A172 (cell line): ENCODE data around the gene EVC2. TPM values are rescaled to one million over a fixed set of nuclear protein-coding genes. Genes with fewer than 3 reads are reported as not detected.
A peak's percentile ranks its signal among the peaks of the same experiment; 100 is the strongest.

Experiments used
- DNase-seq: peaks from one replicate; pipeline ENCODE4 v3.0.0-alpha.2; 2015; ENCODE audit warnings: low spot score
- total RNA-seq: library from RNA; depleted of rRNA; stranded (reverse); fragments of >200 nt; shearing (Covaris generic); gene quantifications from 2 replicates; pipeline ENCODE4 v1.2.3, GENCODE V29; 2014

EVC2 gene
- total RNA-seq, 1 experiment from 2014 or later = not detected

DNA sequence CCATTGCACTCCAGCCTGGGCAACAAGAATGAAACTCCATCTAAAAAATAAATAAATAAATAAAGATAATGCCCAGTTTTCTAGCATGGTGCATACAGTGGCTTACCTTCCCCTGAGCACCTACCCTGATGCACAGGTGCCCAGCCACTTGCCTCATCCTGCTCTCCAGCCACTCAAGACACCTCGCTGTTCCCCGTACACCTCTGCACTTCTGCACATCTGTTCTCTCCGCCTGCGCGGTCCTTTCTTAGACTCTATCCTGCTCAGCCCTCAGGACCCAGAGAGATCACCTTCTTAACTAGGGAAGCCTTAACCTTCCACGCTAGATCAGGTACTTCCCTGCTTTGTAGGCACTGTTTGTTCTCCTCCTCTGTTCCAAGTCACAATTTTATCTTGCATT lies 5.5 kb upstream of the EVC2 start:
- DNase-seq = no peak

DNA sequence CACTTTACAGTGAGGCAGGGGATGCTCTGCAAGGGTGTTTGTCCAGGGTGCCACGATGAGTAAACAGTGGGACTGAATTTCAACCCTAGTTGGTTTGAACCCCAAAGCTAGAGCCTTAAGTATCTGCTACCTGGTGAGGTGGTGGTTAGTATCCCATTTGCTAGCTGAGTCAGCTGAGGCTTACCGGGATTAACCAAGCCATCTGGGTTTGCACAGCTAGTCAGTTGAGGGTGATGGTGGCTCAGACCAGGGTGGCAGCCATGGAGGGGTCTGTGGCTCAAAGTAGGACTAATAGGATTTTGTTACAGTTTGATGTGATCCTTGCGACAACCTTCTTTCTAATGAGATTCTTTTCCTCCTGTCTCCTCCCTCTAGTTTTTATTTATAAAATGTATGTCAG lies 4.6 kb upstream of the EVC2 start:
- DNase-seq = no peak

GRCh38 chr4:5712517-5712916 lies 4.2 kb upstream of the EVC2 start:
- peak; percentile 95 for DNase-seq

- peak; percentile 28 for DNase-seq
Measured at GRCh38 chr4:5711479-5712184, 3.3 kb upstream of the EVC2 start.

DNA sequence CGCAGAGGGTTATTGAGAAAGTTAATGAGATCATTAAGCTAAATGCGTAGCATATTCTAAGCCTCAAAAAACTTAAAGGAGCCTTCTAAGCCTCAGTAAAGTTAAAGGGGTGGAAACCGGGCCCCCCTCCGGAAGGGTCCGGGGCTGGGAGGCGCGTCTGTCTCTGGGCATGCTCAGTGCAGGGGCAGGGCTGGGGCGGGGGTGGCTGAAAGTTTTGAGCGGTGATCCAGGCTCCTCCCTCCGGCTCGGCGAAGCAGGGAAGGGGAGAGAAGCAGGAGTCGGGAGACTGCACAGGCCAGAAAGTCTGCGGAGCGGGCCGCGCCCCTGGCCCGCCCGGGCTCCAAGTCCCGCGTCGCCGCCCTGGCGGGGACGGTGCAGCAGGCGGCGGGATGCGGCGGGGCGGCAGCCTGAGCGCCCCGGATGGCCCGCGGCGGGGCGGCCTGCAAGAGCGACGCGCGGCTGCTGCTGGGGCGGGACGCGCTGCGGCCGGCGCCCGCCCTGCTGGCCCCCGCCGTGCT lies 2.7 kb upstream of the EVC2 start, which contains the start of gene EVC:
Gene EVC, plus strand, starts transcription at position 241 of the 518 bp plus-strand sequence. Its CDS starts 180 bp downstream, at position 421.
- peak; percentile 49 for DNase-seq

DNA sequence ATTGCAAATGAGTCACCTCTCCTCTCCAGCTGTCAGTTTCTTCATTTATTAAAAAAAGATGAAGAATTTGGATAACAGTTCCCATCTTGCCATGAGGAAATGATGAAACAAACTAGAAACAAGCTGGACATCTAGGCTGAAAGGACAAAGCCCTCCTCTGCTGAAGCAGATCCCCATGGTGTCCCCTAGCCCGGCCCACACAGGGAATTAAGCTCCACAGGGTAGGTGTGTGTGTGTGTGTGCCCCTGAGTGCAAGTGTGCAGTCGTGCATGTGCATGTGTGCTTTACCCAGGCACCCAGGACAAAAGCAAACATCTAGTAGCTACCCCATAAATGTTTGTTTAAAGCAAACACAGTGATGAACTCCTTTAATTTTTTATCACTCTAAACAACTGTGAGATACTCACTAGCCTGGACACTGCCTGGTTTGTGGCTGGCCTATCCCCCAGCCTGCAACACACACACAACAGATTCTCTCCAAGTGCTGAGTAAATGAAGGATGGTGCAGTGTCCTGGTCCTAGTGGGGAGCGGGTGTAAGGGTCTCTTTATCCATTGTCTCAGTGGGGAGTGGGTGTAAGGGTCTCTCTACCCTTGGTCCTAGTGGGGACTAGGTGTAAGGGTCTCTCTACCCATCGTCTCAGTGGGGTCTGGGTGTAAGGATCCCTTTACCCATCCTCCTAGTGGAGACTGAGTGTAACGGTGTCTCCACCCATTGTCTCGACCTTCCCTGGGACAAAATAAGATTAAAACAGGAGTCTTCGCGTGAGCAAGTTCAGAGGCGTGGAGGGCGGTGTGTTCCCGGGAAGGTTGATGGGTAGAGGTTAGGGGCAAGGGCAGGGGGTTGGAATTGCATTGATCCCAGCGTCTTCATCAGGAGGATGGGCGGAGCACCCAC lies 2.0 kb upstream of the EVC2 start:
- no peak for DNase-seq

DNA sequence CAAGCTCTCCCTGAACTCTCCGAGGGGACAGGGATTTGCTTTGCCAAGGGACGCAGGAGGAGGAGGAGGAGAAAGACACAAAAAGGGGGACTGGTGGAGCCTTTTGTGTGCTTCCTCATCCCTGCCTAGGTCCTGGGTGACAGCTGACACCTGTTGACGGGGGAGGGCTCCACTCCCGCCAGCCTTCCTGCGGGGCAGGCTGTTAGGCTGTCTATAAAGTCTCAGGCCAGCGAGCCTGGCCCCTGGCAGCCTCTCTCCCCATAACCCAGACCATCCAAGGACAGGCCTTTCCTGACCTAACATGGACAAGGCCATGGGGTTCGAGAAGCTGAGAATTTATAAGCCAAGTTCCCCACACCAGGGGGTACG lies 832 bp upstream of the EVC2 start:
- DNase-seq = no peak

DNA sequence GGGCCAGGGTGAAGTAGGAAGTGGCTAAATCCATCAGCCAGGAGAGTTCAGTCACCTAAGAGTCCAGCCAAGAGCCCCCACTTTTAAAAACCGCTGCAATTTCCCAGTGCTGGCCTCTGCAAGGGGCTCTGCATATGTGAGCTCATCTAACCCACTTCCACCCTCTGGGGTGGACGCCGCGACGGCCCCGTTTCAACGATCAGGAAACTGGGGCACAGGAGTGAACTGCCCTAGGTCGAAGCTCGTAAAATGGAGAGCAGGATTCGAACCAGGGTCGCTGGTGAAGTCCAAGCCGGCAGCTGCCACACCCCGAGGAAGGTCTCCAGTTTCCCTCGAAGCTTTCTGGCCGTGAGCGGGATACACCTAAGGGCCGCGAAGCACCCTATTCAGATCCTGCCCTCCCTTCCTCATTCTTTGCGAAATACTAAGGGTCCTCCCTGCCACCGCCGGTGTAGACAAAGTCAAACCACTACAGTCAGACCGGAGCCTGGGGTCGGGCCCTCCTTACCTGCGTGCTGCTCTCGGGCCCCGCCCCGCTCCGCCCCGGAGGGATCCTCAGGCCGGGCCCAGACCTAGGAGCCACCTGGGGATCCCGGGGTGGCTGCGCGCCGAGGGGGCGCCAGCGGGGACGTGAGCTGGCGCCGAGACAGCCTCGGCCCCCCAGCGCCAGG lies 446 bp downstream of the EVC2 start:
- no peak for DNase-seq

- no peak for DNase-seq
Measured at GRCh38 chr4:5707366-5707765, 993 bp downstream of the EVC2 start.

DNA sequence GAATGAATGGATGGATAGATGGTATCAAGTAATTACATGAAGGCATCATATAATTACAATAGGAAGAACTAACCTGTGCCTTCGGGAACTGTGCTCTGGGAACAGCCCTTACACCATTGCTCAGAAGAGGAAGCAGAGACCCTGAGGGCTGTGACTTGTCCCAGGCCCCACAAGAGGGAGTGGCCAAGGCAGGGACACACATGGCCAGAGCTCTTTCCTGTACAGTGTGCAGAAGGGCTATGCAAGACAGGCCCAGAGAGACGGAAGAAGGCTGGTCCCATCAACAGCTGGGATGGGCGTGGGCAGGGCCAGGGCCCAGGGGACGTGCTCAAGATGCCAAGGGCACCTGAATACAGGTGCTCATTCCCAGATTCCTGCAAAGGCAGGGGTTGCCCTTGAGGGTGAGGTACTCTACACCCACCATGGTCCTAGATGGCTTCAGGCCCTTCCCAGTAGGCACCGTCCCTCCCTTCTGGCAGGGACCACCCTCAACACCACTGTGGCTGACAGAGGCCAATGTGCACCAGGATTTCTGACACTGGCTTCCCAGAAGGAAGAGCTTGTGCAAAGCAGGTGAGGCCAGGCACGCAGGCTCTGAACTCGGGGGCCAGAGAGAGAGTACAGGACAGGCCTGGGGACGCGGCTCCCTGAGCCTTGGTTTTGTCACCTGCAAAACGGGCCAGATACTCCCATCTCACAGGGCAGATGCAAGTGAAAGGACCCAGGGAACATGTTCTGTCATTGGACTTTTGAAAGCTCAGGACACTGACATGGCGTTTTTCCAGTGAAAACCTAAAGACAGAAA lies 1.7 kb downstream of the EVC2 start:
- DNase-seq = no peak

- no peak for DNase-seq
Measured at GRCh38 chr4:5705647-5706320, 2.6 kb downstream of the EVC2 start.

- no peak for DNase-seq
Measured at GRCh38 chr4:5704276-5704675, 4.1 kb downstream of the EVC2 start.

- DNase-seq = no peak
Measured at GRCh38 chr4:5703831-5704230, 4.5 kb downstream of the EVC2 start.

DNA sequence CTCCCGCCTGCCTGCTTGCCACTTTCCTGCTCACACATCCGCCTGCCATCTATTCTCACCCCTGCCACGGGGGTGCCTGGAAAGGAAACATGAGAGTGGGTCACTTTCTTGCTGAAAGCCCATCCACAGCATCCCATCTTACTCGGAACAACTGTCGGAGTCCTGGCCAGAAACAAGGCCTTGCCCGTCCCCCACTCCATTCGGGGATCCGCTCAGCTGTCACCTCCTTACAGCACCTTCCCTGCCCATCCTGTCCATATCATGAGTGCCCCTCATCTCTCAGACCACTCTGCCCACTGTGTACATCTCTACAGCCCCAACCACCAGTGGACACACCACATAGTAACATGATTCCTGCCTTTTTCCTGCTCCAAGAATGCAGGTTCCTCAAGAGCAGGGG lies 6.4 kb downstream of the EVC2 start:
- DNase-seq = no peak

DNA sequence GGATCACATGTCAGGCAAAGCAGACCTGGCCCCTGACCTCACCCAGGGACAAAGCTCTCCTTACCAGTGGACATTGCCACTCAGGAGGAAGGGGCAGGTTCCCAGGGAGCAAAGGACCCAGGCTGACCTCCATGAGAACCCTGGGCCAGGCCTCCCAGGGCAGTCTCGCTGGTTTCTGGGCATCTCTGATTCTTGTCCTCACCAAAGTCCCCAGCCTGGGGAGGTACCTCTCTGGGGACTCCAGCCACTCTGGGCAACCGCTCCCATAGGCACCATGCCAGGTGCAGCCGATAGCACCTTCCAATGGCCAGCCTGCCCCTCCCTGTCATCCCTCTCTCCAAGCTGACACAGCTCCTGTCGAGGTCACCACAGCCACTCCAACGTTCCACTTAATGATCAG lies 7.9 kb downstream of the EVC2 start:
- DNase-seq = no peak

- DNase-seq = no peak
Measured at GRCh38 chr4:5696341-5696740, 12.0 kb downstream of the EVC2 start.

DNA sequence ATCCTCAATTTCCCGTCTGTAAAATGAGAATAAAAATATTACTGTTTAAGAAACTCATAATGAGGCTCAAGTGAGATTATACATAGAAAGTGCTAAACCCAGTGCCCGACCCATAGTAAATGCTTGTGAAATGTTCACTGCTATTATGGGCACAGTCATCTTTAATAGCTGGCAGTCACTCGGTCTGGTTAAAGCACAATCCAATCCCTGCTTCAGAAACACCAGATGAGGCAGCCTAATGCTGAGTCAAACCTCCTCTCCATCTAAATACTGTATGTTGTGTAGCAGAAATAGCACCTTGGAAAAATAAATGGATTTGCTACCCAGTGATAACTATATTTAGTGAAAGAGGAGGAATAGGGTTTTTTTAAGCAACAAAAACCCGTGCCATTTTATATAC lies 14.5 kb downstream of the EVC2 start:
- no peak for DNase-seq

- no peak for DNase-seq
Measured at GRCh38 chr4:5691491-5692132, 16.7 kb downstream of the EVC2 start.

- DNase-seq = no peak
Measured at GRCh38 chr4:5689065-5689464, 19.3 kb downstream of the EVC2 start.

DNA sequence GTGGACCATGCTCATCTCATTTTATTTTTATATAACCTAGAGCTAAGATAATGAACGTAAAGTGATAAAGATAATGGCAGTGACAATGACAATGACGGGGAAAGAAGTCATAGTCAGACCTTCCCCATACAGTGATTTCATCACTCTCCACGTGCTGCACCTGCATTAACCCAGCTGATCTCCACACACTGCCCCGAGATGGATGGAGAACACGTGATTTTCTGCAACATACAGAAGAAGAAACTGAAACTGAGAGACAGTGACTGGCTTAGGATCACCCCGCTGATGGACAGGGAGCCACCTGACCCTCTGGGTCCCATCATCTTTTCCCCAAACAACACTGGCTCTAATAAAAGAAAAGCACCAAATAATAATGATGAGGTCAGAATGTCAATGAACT lies 22.0 kb downstream of the EVC2 start:
- DNase-seq = no peak
